Keratinocyte (primary cell): ENCODE results near the gene CDC20. TPM values are rescaled to one million over a fixed set of nuclear protein-coding genes. Genes with fewer than 3 reads are reported as not detected.

Experiments
- DNase-seq: peaks from one replicate; pipeline ENCODE4 v3.0.0-alpha.2; 2011; ENCODE audit warnings: low read depth, missing footprints, low spot score
- FAIRE-seq: peaks from 2 replicates; lab custom pipeline; 2011; peaks lifted over from hg19 to GRCh38; lab: Jason Lieb, UNC
- H2AFZ ChIP-seq: 2 replicates; pipeline ENCODE4 v1.6.0; 2012; ENCODE audit warnings: low read length, control low read depth, inconsistent platforms; ENCODE audit not compliant: control insufficient read depth
- H3K27ac ChIP-seq: 2 replicates; pipeline ENCODE4 v1.5.1; 2011; ENCODE audit warnings: low read length; ENCODE audit not compliant: control insufficient read depth, insufficient read depth
- H3K27me3 ChIP-seq: 3 replicates; pipeline ENCODE4 v1.6.0; 2011; ENCODE audit warnings: low read length; ENCODE audit not compliant: control insufficient read depth, insufficient read depth; ENCODE audit errors: extremely low read depth
- H3K36me3 ChIP-seq, 2 experiments: 2 replicates in 1 of 2; 3 replicates in 1 of 2; pipeline ENCODE4 v1.5.1; 2011; ENCODE audit warnings: low read length in 2 of 2, mild to moderate bottlenecking in 1 of 2; ENCODE audit not compliant: control insufficient read depth in 2 of 2, insufficient read depth in 2 of 2; ENCODE audit errors: extremely low read depth in 1 of 2
- H3K4me1 ChIP-seq: 3 replicates; pipeline ENCODE4 v1.5.1; 2011; ENCODE audit warnings: low read length; ENCODE audit not compliant: control insufficient read depth, insufficient read depth; ENCODE audit errors: extremely low read depth
- H3K4me2 ChIP-seq: 3 replicates; pipeline ENCODE4 v1.6.0; 2011; ENCODE audit warnings: low read depth, low read length; ENCODE audit not compliant: control insufficient read depth, insufficient read depth; ENCODE audit errors: extremely low read depth
- H3K4me3 ChIP-seq, 3 experiments: fragments of 200-600 bp in 1 of 3; sonication (generic) in 1 of 3; 2 replicates in 2 of 3; 3 replicates in 1 of 3; pipeline ENCODE4 v1.5.1; 2011 to 2016; ENCODE audit warnings: low read length in 3 of 3, mild to moderate bottlenecking in 3 of 3, control low read depth in 2 of 3, inconsistent platforms in 1 of 3, low read depth in 1 of 3, mixed read lengths in 1 of 3, mixed run types in 1 of 3, moderate library complexity in 1 of 3; ENCODE audit not compliant: control insufficient read depth in 2 of 3, insufficient read depth in 2 of 3; ENCODE audit errors: extremely low read depth in 1 of 3
- H3K79me2 ChIP-seq: 2 replicates; pipeline ENCODE4 v1.6.0; 2012; ENCODE audit warnings: low read length; ENCODE audit not compliant: control insufficient read depth, insufficient read depth
- H3K9ac ChIP-seq: 3 replicates; pipeline ENCODE4 v1.6.0; 2011; ENCODE audit warnings: low read length; ENCODE audit not compliant: control insufficient read depth, insufficient read depth; ENCODE audit errors: extremely low read depth
- H3K9me1 ChIP-seq: 3 replicates; pipeline ENCODE4 v1.6.0; 2011; ENCODE audit warnings: low read length; ENCODE audit not compliant: control insufficient read depth, insufficient read depth; ENCODE audit errors: extremely low read depth
- H3K9me3 ChIP-seq: 2 replicates; pipeline ENCODE4 v1.5.1; 2012; ENCODE audit warnings: low read depth, low read length; ENCODE audit not compliant: control insufficient read depth
- H4K20me1 ChIP-seq: 3 replicates; pipeline ENCODE4 v1.6.0; 2011; ENCODE audit warnings: low read length; ENCODE audit not compliant: control insufficient read depth, insufficient read depth; ENCODE audit errors: extremely low read depth
- CTCF ChIP-seq, 3 experiments: IDR thresholded peaks in 1 of 3; conservative IDR thresholded peaks in 1 of 3; optimal IDR thresholded peaks in 1 of 3; 2 replicates in 2 of 3; 3 replicates in 1 of 3; pipeline versions ENCODE3 to v1.5.1; 2011; ENCODE audit warnings: low read length in 3 of 3, mild to moderate bottlenecking in 3 of 3, moderate library complexity in 2 of 3, control low read depth in 1 of 3, inconsistent platforms in 1 of 3; ENCODE audit not compliant: insufficient read depth in 2 of 3; ENCODE audit errors: extremely low read depth in 1 of 3
- EZH2 ChIP-seq: IDR thresholded peaks from one replicate; pipeline ENCODE4 v1.6.1; 2012; ENCODE audit warnings: inconsistent platforms, mild to moderate bottlenecking, low read length, moderate library complexity
- dilution Hi-C: fragments of 300-500 bp; cut with MboI; formaldehyde crosslinking; loops from one replicate; pipeline ENCODE4 v1.7.0; 2020; ENCODE audit warnings: low sequenced_read_pairs; ENCODE audit not compliant: extremely low pct_ligation_motif_present
- polyA plus RNA-seq, 5 experiments: library from polyadenylated mRNA; depleted of rRNA in 3 of 5; stranded (reverse) in 3 of 5; stranded (forward) in 1 of 5; unstranded in 1 of 5; fragments of >200 nt; gene quantifications; 1 replicate in 1 of 5; 2 replicates in 3 of 5; 3 replicates in 1 of 5; pipeline versions ENCODE4 v1.2.1 to v1.2.3, GENCODE V29; 2011 to 2012; ENCODE audit warnings: missing spikeins in 2 of 5, low read depth in 1 of 5, low replicate concordance in 1 of 5

The CDC20 gene
- polyA plus RNA-seq, 1 donor (not counting 4 experiments of a cell fraction or from before 2014, with no cell fraction given) = 84.2 TPM

GRCh38 chr1:43363935-43364525 lies 5.2 kb downstream of the CDC20 start:
- dilution Hi-C loops = no loop called here
- H3K36me3 ChIP-seq = peaks cover 20 to 39% of the 10 kb centered on the region in 2 experiments
- H3K27me3 ChIP-seq = no peaks in the 10 kb centered on the region
- peaks cover 3% of the 10 kb centered on the region for H4K20me1 ChIP-seq
- H3K4me2 ChIP-seq = no peak overlapping the region
- no peaks in the 10 kb centered on the region for H3K9me3 ChIP-seq
- peaks cover 46% of the 10 kb centered on the region for H3K4me1 ChIP-seq
- DNase-seq (no peak), FAIRE-seq (no peak)
- H2AFZ ChIP-seq = no peak overlapping the region
- H3K9ac ChIP-seq = no peak overlapping the region
- H3K4me3 ChIP-seq = no peak overlapping the region
- no peak overlapping the region for H3K27ac ChIP-seq
- peaks cover 83% of the 10 kb centered on the region for H3K79me2 ChIP-seq
- H3K9me1 ChIP-seq = no peaks in the 10 kb centered on the region
- TF ChIP-seq CTCF (optimal IDR thresholded peaks at IDR 0.05 in 1 of 3, IDR thresholded peaks at IDR 0.05 in 1 of 3, conservative IDR thresholded peaks at IDR 0.05 in 1 of 3; ENCODE audit: extremely low read depth in 1 of 3, insufficient read depth in 2 of 3, low read length in 3 of 3) (no peak), EZH2 (no peak)

GRCh38 chr1:43365678-43366077 lies 6.9 kb downstream of the CDC20 start:
- peaks cover 45% of the 10 kb centered on the region for H3K4me1 ChIP-seq
- peak overlapping the region; percentile 11 for H3K27ac ChIP-seq
- peaks cover 3% of the 10 kb centered on the region for H4K20me1 ChIP-seq
- H2AFZ ChIP-seq = no peak overlapping the region
- TF ChIP-seq EZH2 = no peak
- TF ChIP-seq CTCF (optimal IDR thresholded peaks at IDR 0.05 in 1 of 3, IDR thresholded peaks at IDR 0.05 in 1 of 3, conservative IDR thresholded peaks at IDR 0.05 in 1 of 3; ENCODE audit: extremely low read depth in 1 of 3, insufficient read depth in 2 of 3, low read length in 3 of 3) = no peak
- peaks cover 68% of the 10 kb centered on the region for H3K79me2 ChIP-seq
- H3K27me3 ChIP-seq = no peaks in the 10 kb centered on the region
- dilution Hi-C loops = no loop called here
- H3K4me3 ChIP-seq = peak overlapping the region; percentile 67 to 92 (median 79)
- no peak for FAIRE-seq
- peak overlapping the region; percentile 99 for H3K4me2 ChIP-seq
- peak overlapping the region; percentile 82 for H3K9ac ChIP-seq
- no peaks in the 10 kb centered on the region for H3K9me1 ChIP-seq
- peaks cover 20 to 36% of the 10 kb centered on the region in 2 experiments for H3K36me3 ChIP-seq
- no peaks in the 10 kb centered on the region for H3K9me3 ChIP-seq
- DNase-seq = no peak
